Neural progenitor cell (in vitro differentiated cells): ENCODE measurements around the gene KIF4B. TPM values are rescaled to one million over a fixed set of nuclear protein-coding genes. Genes with fewer than 3 reads are reported as not detected.

Source experiments
- DNase-seq: peaks from one replicate; pipeline ENCODE4 v3.0.0-alpha.2; 2016; ENCODE audit warnings: low spot score
- H2AFZ ChIP-seq: fragments of 200-600 bp; sonication (generic); replicated peaks from 2 replicates; pipeline ENCODE4 v1.6.1; 2016; ENCODE audit warnings: antibody characterized with exemption
- H3F3A ChIP-seq: fragments of 200-600 bp; sonication (generic); 2 replicates; pipeline ENCODE4 v1.6.1; 2016; ENCODE audit warnings: antibody characterized with exemption, low read depth
- H3K27ac ChIP-seq: fragments of 200-600 bp; sonication (generic); 2 replicates; pipeline ENCODE4 v1.5.1; 2016; ENCODE audit warnings: mild to moderate bottlenecking
- H3K27me3 ChIP-seq: fragments of 200-600 bp; sonication (generic); 2 replicates; pipeline ENCODE4 v1.6.1; 2016; ENCODE audit warnings: mild to moderate bottlenecking, moderate library complexity
- H3K36me3 ChIP-seq: fragments of 200-600 bp; sonication (generic); 2 replicates; pipeline ENCODE4 v1.5.1; 2016
- H3K4me1 ChIP-seq: fragments of 200-600 bp; sonication (generic); 2 replicates; pipeline ENCODE4 v1.6.1; 2016; ENCODE audit warnings: mixed run types
- H3K4me2 ChIP-seq: fragments of 200-600 bp; sonication (generic); 2 replicates; pipeline ENCODE4 v1.6.1; 2016
- H3K4me3 ChIP-seq: fragments of 200-600 bp; sonication (generic); 2 replicates; pipeline ENCODE4 v1.5.1; 2016
- H3K79me2 ChIP-seq: fragments of 200-600 bp; sonication (generic); 2 replicates; pipeline ENCODE4 v1.6.1; 2016; ENCODE audit warnings: low read depth
- H3K9ac ChIP-seq: fragments of 200-600 bp; sonication (generic); 2 replicates; pipeline ENCODE4 v1.6.1; 2016
- H3K9me3 ChIP-seq: fragments of 200-600 bp; sonication (generic); 2 replicates; pipeline ENCODE4 v1.5.1; 2016; ENCODE audit warnings: low read depth
- H4K20me1 ChIP-seq: fragments of 200-600 bp; sonication (generic); 2 replicates; pipeline ENCODE4 v1.6.1; 2016; ENCODE audit warnings: low read depth
- H3K27ac Mint-ChIP-seq: 3 replicates; pipeline ENCODE4 v1.8.0; 2021; ENCODE audit warnings: mixed read lengths
- H3K27me3 Mint-ChIP-seq: 2 replicates; pipeline ENCODE4 v1.8.0; 2022; ENCODE audit warnings: low read depth, mild to moderate bottlenecking, inconsistent platforms, moderate library complexity, mixed read lengths; ENCODE audit not compliant: insufficient read depth
- H3K36me3 Mint-ChIP-seq: 3 replicates; pipeline ENCODE4 v1.8.0; 2021; ENCODE audit warnings: mixed read lengths
- H3K4me1 Mint-ChIP-seq: 3 replicates; pipeline ENCODE4 v1.8.0; 2021; ENCODE audit warnings: mixed read lengths
- H3K4me3 Mint-ChIP-seq: 3 replicates; pipeline ENCODE4 v1.8.0; 2021; ENCODE audit warnings: mild to moderate bottlenecking, moderate library complexity, mixed read lengths
- H3K9me3 Mint-ChIP-seq: 3 replicates; pipeline ENCODE4 v1.8.0; 2020; ENCODE audit warnings: mixed read lengths
- CTCF ChIP-seq: fragments of 200-600 bp; sonication (generic); IDR thresholded peaks from 2 replicates; pipeline ENCODE4 v1.5.1; 2017; ENCODE audit warnings: antibody characterized with exemption, mild to moderate bottlenecking
- EZH2 ChIP-seq: fragments of 200-600 bp; sonication (generic); IDR thresholded peaks from 2 replicates; pipeline ENCODE4 v1.6.1; 2017; ENCODE audit warnings: antibody characterized with exemption, mild to moderate bottlenecking, moderate library complexity
- EZH2phosphoT487 ChIP-seq: fragments of 200-600 bp; sonication (generic); IDR thresholded peaks from 2 replicates; pipeline ENCODE4 v1.6.1; 2017; ENCODE audit warnings: antibody characterized with exemption
- total RNA-seq: library from RNA; depleted of rRNA; stranded (reverse); fragments of >200 nt; gene quantifications from 2 replicates; pipeline ENCODE4 v1.2.3, GENCODE V29; 2015; ENCODE audit warnings: low replicate concordance

KIF4B gene
- total RNA-seq, 1 donor from 2014 or later: not detected

- H3K9me3 ChIP-seq: no peaks in the 10 kb centered on the region
- TF ChIP-seq EZH2phosphoT487: no peak
- TF ChIP-seq CTCF: peak; percentile 64
- no peak for TF ChIP-seq EZH2
- peaks cover 8% of the 10 kb centered on the region for H4K20me1 ChIP-seq
- H3K27ac ChIP-seq: no peak overlapping the region
- peaks cover 4% of the 10 kb centered on the region for H3F3A ChIP-seq
- peak; percentile 4 for DNase-seq
- no peak overlapping the region for H3K9ac ChIP-seq
- H3K79me2 ChIP-seq: no peaks in the 10 kb centered on the region
- Mint-ChIP-seq H3K4me1 (no peaks in the 10 kb centered on the region), H3K9me3 (no peaks in the 10 kb centered on the region), H3K27me3 (no peaks in the 10 kb centered on the region), H3K36me3 (peaks cover 1% of the 10 kb centered on the region), H3K27ac (no peak overlapping the region), H3K4me3 (no peak overlapping the region)
- no peak overlapping the region for H3K4me2 ChIP-seq
- H3K27me3 ChIP-seq: no peaks in the 10 kb centered on the region
- no peaks in the 10 kb centered on the region for H3K4me1 ChIP-seq
- no peak overlapping the region for H2AFZ ChIP-seq
- H3K36me3 ChIP-seq: no peaks in the 10 kb centered on the region
- no peak overlapping the region for H3K4me3 ChIP-seq
These were observed 46.0 kb upstream of the KIF4B start for GRCh38 chr5:154967421-154968024.

- Histone ChIP-seq H3K9me3 (no peaks in the 10 kb centered on the region), H3K27me3 (no peaks in the 10 kb centered on the region), H3K9ac (no peak overlapping the region), H3K36me3 (no peaks in the 10 kb centered on the region), H3K79me2 (no peaks in the 10 kb centered on the region), H3K4me1 (no peaks in the 10 kb centered on the region), H3K4me3 (no peak overlapping the region), H3K4me2 (no peak overlapping the region), H3K27ac (no peak overlapping the region), H4K20me1 (peaks cover 8% of the 10 kb centered on the region), H3F3A (peaks cover 4% of the 10 kb centered on the region), H2AFZ (no peak overlapping the region)
- Mint-ChIP-seq H3K27me3 (no peaks in the 10 kb centered on the region), H3K4me3 (no peak overlapping the region), H3K4me1 (no peaks in the 10 kb centered on the region), H3K36me3 (no peaks in the 10 kb centered on the region), H3K9me3 (no peaks in the 10 kb centered on the region), H3K27ac (no peak overlapping the region)
- TF ChIP-seq EZH2: no peak
- no peak for DNase-seq
These were observed 44.6 kb upstream of the KIF4B start for GRCh38 chr5:154968953-154969352.

- peaks cover 4% of the 10 kb centered on the region for H3F3A ChIP-seq
- no peaks in the 10 kb centered on the region for H3K27me3 ChIP-seq
- DNase-seq: no peak
- no peak overlapping the region for H2AFZ ChIP-seq
- peaks cover 8% of the 10 kb centered on the region for H4K20me1 ChIP-seq
- no peak overlapping the region for H3K4me3 ChIP-seq
- H3K4me1 ChIP-seq: no peaks in the 10 kb centered on the region
- no peak overlapping the region for H3K9ac ChIP-seq
- Mint-ChIP-seq H3K27me3 (no peaks in the 10 kb centered on the region), H3K27ac (no peak overlapping the region), H3K4me3 (no peak overlapping the region), H3K9me3 (no peaks in the 10 kb centered on the region), H3K4me1 (no peaks in the 10 kb centered on the region), H3K36me3 (no peaks in the 10 kb centered on the region)
- no peak overlapping the region for H3K4me2 ChIP-seq
- no peak overlapping the region for H3K27ac ChIP-seq
- no peaks in the 10 kb centered on the region for H3K36me3 ChIP-seq
- no peaks in the 10 kb centered on the region for H3K9me3 ChIP-seq
- no peaks in the 10 kb centered on the region for H3K79me2 ChIP-seq
- TF ChIP-seq CTCF: no peak
- TF ChIP-seq EZH2: no peak
- no peak for TF ChIP-seq EZH2phosphoT487
These were observed 42.8 kb upstream of the KIF4B start for GRCh38 chr5:154970759-154971158.

- H3K27ac Mint-ChIP-seq: no peak overlapping the region
- H2AFZ ChIP-seq: no peak overlapping the region
- TF ChIP-seq CTCF (no peak), EZH2 (no peak), EZH2phosphoT487 (no peak)
These were observed 42.1 kb upstream of the KIF4B start for GRCh38 chr5:154971501-154971900.

More at GRCh38 chr5:154971501-154971900, 42.1 kb upstream of the KIF4B start:
- DNase-seq: no peak
- H3K36me3 ChIP-seq: no peaks in the 10 kb centered on the region
- H3K4me3 ChIP-seq: no peak overlapping the region
- H3K4me3 Mint-ChIP-seq: no peak overlapping the region
- H3K4me2 ChIP-seq: no peak overlapping the region
- peaks cover 2% of the 10 kb centered on the region for H3K36me3 Mint-ChIP-seq
- no peak overlapping the region for H3K9ac ChIP-seq
- no peaks in the 10 kb centered on the region for H3K9me3 Mint-ChIP-seq
- H3K79me2 ChIP-seq: no peaks in the 10 kb centered on the region
- no peaks in the 10 kb centered on the region for H3K27me3 Mint-ChIP-seq
- no peaks in the 10 kb centered on the region for H3K4me1 Mint-ChIP-seq
- no peak overlapping the region for H3K27ac ChIP-seq
- H3K27me3 ChIP-seq: no peaks in the 10 kb centered on the region
- no peaks in the 10 kb centered on the region for H3K4me1 ChIP-seq
- H3K9me3 ChIP-seq: no peaks in the 10 kb centered on the region
- H4K20me1 ChIP-seq: peaks cover 8% of the 10 kb centered on the region
- H3F3A ChIP-seq: peaks cover 4% of the 10 kb centered on the region
